H1 (cell line): Measurements from ENCODE around the gene CACNG3. TPM values are rescaled to one million over a fixed set of nuclear protein-coding genes. Genes with fewer than 3 reads are reported as not detected.

ENCODE experiments used
- CTCF ChIA-PET: fragments of 300-600 bp; sonication (Branson Sonifier 250); formaldehyde crosslinking; loops from one replicate; lab custom pipeline; 2021; ENCODE audit not compliant: partially characterized antibody; lab: Charles Lee
- POLR2A ChIA-PET: fragments of 300-600 bp; sonication (Branson Sonifier 250); formaldehyde crosslinking; loops from one replicate; lab custom pipeline; 2021; ENCODE audit warnings: inconsistent platforms; ENCODE audit not compliant: partially characterized antibody; lab: Charles Lee
- DNase-seq, 2 experiments: peaks; one replicate each; pipeline versions ENCODE4 v3.0.0 to v3.0.0-alpha.2; 2010 to 2022; ENCODE audit warnings: low spot score in 2 of 2, low read depth in 1 of 2, mixed read lengths in 1 of 2
- FAIRE-seq: peaks from 2 replicates; lab custom pipeline; 2011; peaks lifted over from hg19 to GRCh38; lab: Jason Lieb, UNC
- H2AFZ ChIP-seq: 2 replicates; pipeline ENCODE4 v1.8.1; 2012; ENCODE audit warnings: low read length, inconsistent platforms
- H2AK5ac ChIP-seq: 2 replicates; pipeline ENCODE4 v1.6.1; 2013; ENCODE audit warnings: low read depth, low read length
- H2BK120ac ChIP-seq: replicated peaks from 2 replicates; pipeline ENCODE3; 2013; ENCODE audit warnings: low read depth, low read length, inconsistent platforms
- H2BK12ac ChIP-seq: 2 replicates; pipeline ENCODE4 v1.6.1; 2013; ENCODE audit warnings: low read depth, low read length
- H2BK15ac ChIP-seq: 2 replicates; pipeline ENCODE4 v1.6.1; 2013; ENCODE audit warnings: low read length
- H2BK20ac ChIP-seq: 2 replicates; pipeline ENCODE4 v1.6.1; 2013; ENCODE audit warnings: low read length
- H2BK5ac ChIP-seq: 2 replicates; pipeline ENCODE4 v1.6.1; 2013; ENCODE audit warnings: low read depth, low read length
- H3K14ac ChIP-seq: 2 replicates; pipeline ENCODE4 v1.6.1; 2013; ENCODE audit warnings: inconsistent platforms; ENCODE audit not compliant: insufficient read length
- H3K18ac ChIP-seq: 2 replicates; pipeline ENCODE4 v1.6.1; 2013; ENCODE audit warnings: low read length; ENCODE audit errors: extremely low read depth
- H3K23ac ChIP-seq: 2 replicates; pipeline ENCODE4 v1.6.1; 2013; ENCODE audit warnings: inconsistent platforms; ENCODE audit not compliant: insufficient read length
- H3K23me2 ChIP-seq: 2 replicates; pipeline ENCODE4 v1.6.1; 2013; ENCODE audit warnings: low read depth, low read length
- H3K27ac ChIP-seq: 2 replicates; pipeline ENCODE4 v1.6.1; 2011; ENCODE audit warnings: low read depth, low read length, inconsistent platforms
- H3K27me3 ChIP-seq, 4 experiments: replicated peaks in 1 of 4; 1 replicate in 1 of 4; 2 replicates in 3 of 4; pipeline versions ENCODE4 v1.6.1 to v1.8.1; 2011 to 2013; ENCODE audit warnings: low read length in 3 of 4, mild to moderate bottlenecking in 3 of 4, inconsistent platforms in 2 of 4, mixed read lengths in 2 of 4, moderate library complexity in 1 of 4; ENCODE audit not compliant: control insufficient read depth in 3 of 4, insufficient read depth in 3 of 4; ENCODE audit errors: extremely low read depth in 1 of 4
- H3K36me3 ChIP-seq, 4 experiments: 2 replicates each; pipeline versions ENCODE4 v1.6.1 to v1.8.1; 2011 to 2013; ENCODE audit warnings: mild to moderate bottlenecking in 4 of 4, low read length in 3 of 4, moderate library complexity in 2 of 4, control low read depth in 1 of 4, inconsistent platforms in 1 of 4; ENCODE audit not compliant: insufficient read depth in 4 of 4, control insufficient read depth in 2 of 4
- H3K4ac ChIP-seq: replicated peaks from 2 replicates; pipeline ENCODE3; 2013; ENCODE audit warnings: low read length, low read depth, mixed read lengths, inconsistent platforms; ENCODE audit not compliant: insufficient read length
- H3K4me1 ChIP-seq, 4 experiments: replicated peaks in 1 of 4; 1 replicate in 1 of 4; 2 replicates in 3 of 4; pipeline versions ENCODE4 v1.6.1 to v1.8.1; 2011 to 2013; ENCODE audit warnings: low read length in 3 of 4, inconsistent platforms in 2 of 4, mixed read lengths in 1 of 4; ENCODE audit not compliant: insufficient read depth in 4 of 4, control insufficient read depth in 3 of 4
- H3K4me2 ChIP-seq, 2 experiments: 2 replicates each; pipeline versions ENCODE4 v1.6.1 to v1.8.1; 2011 to 2013; ENCODE audit warnings: low read depth in 2 of 2, low read length in 2 of 2, control low read depth in 1 of 2, inconsistent platforms in 1 of 2, mild to moderate bottlenecking in 1 of 2; ENCODE audit not compliant: insufficient read depth in 1 of 2
- H3K4me3 ChIP-seq, 4 experiments: fragments of 200-600, 300-600 bp in 1 of 4; sonication (generic), shearing (Covaris generic), sonication (Bioruptor Twin) in 1 of 4; 2 replicates each; pipeline versions ENCODE4 v1.5.1 to v1.8.1; 2011 to 2016; ENCODE audit warnings: low read length in 4 of 4, low read depth in 3 of 4, control low read depth in 2 of 4, inconsistent platforms in 2 of 4, mild to moderate bottlenecking in 2 of 4, mixed read lengths in 1 of 4, moderate library complexity in 1 of 4; ENCODE audit not compliant: insufficient read depth in 2 of 4; ENCODE audit errors: extremely low read depth in 1 of 4
- H3K56ac ChIP-seq: replicated peaks from 2 replicates; pipeline ENCODE3; 2013; ENCODE audit warnings: low read depth, mild to moderate bottlenecking, mixed read lengths, low read length, inconsistent platforms; ENCODE audit not compliant: insufficient read length
- H3K79me1 ChIP-seq: 2 replicates; pipeline ENCODE4 v1.6.1; 2013; ENCODE audit warnings: low read depth, low read length, control low read depth
- H3K79me2 ChIP-seq, 2 experiments: 2 replicates each; pipeline versions ENCODE4 v1.6.1 to v1.8.1; 2012 to 2013; ENCODE audit warnings: low read length in 2 of 2, mild to moderate bottlenecking in 2 of 2, inconsistent platforms in 1 of 2; ENCODE audit not compliant: insufficient read depth in 2 of 2, control insufficient read depth in 1 of 2
- H3K9ac ChIP-seq, 4 experiments: replicated peaks in 1 of 4; 1 replicate in 1 of 4; 2 replicates in 3 of 4; pipeline versions ENCODE4 v1.6.1 to v1.8.1; 2011 to 2013; ENCODE audit warnings: low read depth in 3 of 4, low read length in 3 of 4, control low read depth in 2 of 4, mild to moderate bottlenecking in 2 of 4, moderate library complexity in 2 of 4, inconsistent platforms in 1 of 4; ENCODE audit errors: extremely low read depth in 1 of 4
- H3K9me3 ChIP-seq, 2 experiments: 2 replicates each; pipeline versions ENCODE4 v1.6.1 to v1.8.1; 2012 to 2013; ENCODE audit warnings: mild to moderate bottlenecking in 2 of 2, moderate library complexity in 2 of 2, control low read depth in 1 of 2, inconsistent platforms in 1 of 2, low read depth in 1 of 2, low read length in 1 of 2, mixed read lengths in 1 of 2; ENCODE audit not compliant: insufficient read depth in 2 of 2
- H4K20me1 ChIP-seq, 2 experiments: replicated peaks in 1 of 2; 2 replicates each; pipeline versions ENCODE3 to v1.8.1; 2011 to 2013; ENCODE audit warnings: inconsistent platforms in 2 of 2, low read length in 2 of 2, mild to moderate bottlenecking in 1 of 2; ENCODE audit not compliant: insufficient read depth in 2 of 2, control insufficient read depth in 1 of 2
- H4K5ac ChIP-seq: 2 replicates; pipeline ENCODE4 v1.6.1; 2013; ENCODE audit warnings: low read length, low read depth, mixed read lengths, inconsistent platforms; ENCODE audit not compliant: insufficient read length
- H4K8ac ChIP-seq: 2 replicates; pipeline ENCODE4 v1.8.0; 2013; ENCODE audit warnings: mild to moderate bottlenecking, moderate library complexity, low read length, inconsistent platforms; ENCODE audit not compliant: insufficient read depth; ENCODE audit errors: extremely low read depth
- H4K91ac ChIP-seq: replicated peaks from 2 replicates; pipeline ENCODE3; 2013; ENCODE audit warnings: low read length, mixed read lengths, inconsistent platforms; ENCODE audit not compliant: insufficient read length
- ATF3 ChIP-seq: IDR thresholded peaks from 2 replicates; pipeline ENCODE4 v1.6.1; 2011; ENCODE audit warnings: low read depth, mild to moderate bottlenecking, low read length; ENCODE audit not compliant: insufficient read depth
- JUND ChIP-seq: IDR thresholded peaks from 2 replicates; pipeline ENCODE4 v1.6.1; 2011; ENCODE audit warnings: mild to moderate bottlenecking, improper control_type of control experiment, low read length
- NANOG ChIP-seq: IDR thresholded peaks from 2 replicates; pipeline ENCODE4 v1.6.1; 2011; ENCODE audit warnings: low read length, low read depth, mild to moderate bottlenecking, inconsistent platforms; ENCODE audit not compliant: insufficient read depth, poor library complexity, severe bottlenecking
- RBBP5 ChIP-seq: IDR thresholded peaks from 2 replicates; pipeline ENCODE4 v1.7.1; 2012; ENCODE audit warnings: low read depth, mild to moderate bottlenecking, inconsistent platforms, low read length, moderate library complexity, borderline replicate concordance
- SRF ChIP-seq: IDR thresholded peaks from 2 replicates; pipeline ENCODE4 v1.6.1; 2011; ENCODE audit warnings: mild to moderate bottlenecking, low read depth, low read length, moderate library complexity
- TAF1 ChIP-seq: IDR thresholded peaks from 2 replicates; pipeline ENCODE4 v1.6.1; 2011; ENCODE audit warnings: mild to moderate bottlenecking, low read depth, low read length
- TAF7 ChIP-seq: optimal IDR thresholded peaks from 2 replicates; pipeline ENCODE3; 2011; ENCODE audit warnings: low read depth, mild to moderate bottlenecking, inconsistent platforms, low read length, moderate library complexity, borderline replicate concordance
- WGBS, 2 experiments: shearing (Covaris generic) in 1 of 2; methylation state at CpG; one replicate each; pipeline versions ENCODE4 v1.1.6 to v1.1.7; 2013 to 2015; ENCODE audit warnings: low lambda C conversion rate in 2 of 2, mixed read lengths in 2 of 2, inconsistent platforms in 1 of 2, low coverage in 1 of 2, missing lambda C conversion rate in 1 of 2; ENCODE audit not compliant: insufficient replicate concordance in 2 of 2, insufficient coverage in 1 of 2, insufficient read length in 1 of 2; ENCODE audit errors: extremely low coverage in 1 of 2, missing lambda C conversion rate in 1 of 2; 5-methylcytosine and 5-hydroxymethylcytosine counted together
- polyA plus RNA-seq, 7 experiments: library from polyadenylated mRNA; depleted of rRNA in 3 of 7; stranded (reverse) in 5 of 7; unstranded in 2 of 7; fragments of >200 nt in 5 of 7; fragments of 200-250 nt in 2 of 7; gene quantifications; 1 replicate in 5 of 7; 2 replicates in 1 of 7; 4 replicates in 1 of 7; pipeline versions ENCODE4 v1.2.1 to v1.2.3, GENCODE V29; 2011 to 2013; ENCODE audit warnings: missing spikeins in 2 of 7, mixed read lengths in 2 of 7
- total RNA-seq: library from RNA; stranded (reverse); fragmentation: NEBNext Ultra II Directional; extraction: Animal tissue kit (Norgen Biotek cat#: 25700); gene quantifications from 2 replicates; pipeline ENCODE4 v1.2.1, GENCODE V29; 2021

Gene CACNG3
- total and polyA plus RNA-seq, 2 of the 8 experiments (the other 6 are each of a cell fraction or from before 2014, with no cell fraction given): 0.12 TPM; not detected in 1

- Histone ChIP-seq H3K9me3 (no peaks in the 10 kb centered on the region), H3K56ac (no peak overlapping the region), H3K36me3 (no peaks in the 10 kb centered on the region), H3K14ac (no peak overlapping the region), H2BK20ac (no peak overlapping the region), H3K79me1 (no peaks in the 10 kb centered on the region), H3K27ac (no peak overlapping the region), H2BK12ac (no peak overlapping the region), H3K18ac (no peak overlapping the region), H3K4ac (no peak overlapping the region), H3K27me3 (no peaks in the 10 kb centered on the region), H2AK5ac (no peak overlapping the region), H3K4me2 (no peak overlapping the region), H4K8ac (no peak overlapping the region), H2BK120ac (no peak overlapping the region), H3K79me2 (no peaks in the 10 kb centered on the region), H3K4me3 (no peak overlapping the region), H3K9ac (no peak overlapping the region), H4K5ac (no peak overlapping the region), H3K23me2 (no peaks in the 10 kb centered on the region), H3K4me1 (no peaks in the 10 kb centered on the region), H3K23ac (no peak overlapping the region), H2BK15ac (no peak overlapping the region; the same call in 1 of the 2 replicates), H2AFZ (no peak overlapping the region), H4K91ac (no peak overlapping the region), H4K20me1 (no peaks in the 10 kb centered on the region), H2BK5ac (no peak overlapping the region)
- ChIA-PET CTCF (interaction anchor here (0.8 to 2.2 kb wide), 4 partner anchors 9 to 237 kb away, joined by 3 to 6 read pairs (median 4); no protein-coding TSS in a partner anchor), POLR2A (no interaction called here)
- no peak for FAIRE-seq
- WGBS, 2 experiments: 92% methylated on average over 5 of the region's 5 CpGs; no CpG with 5 or more reads in 1 of the 2 experiments
- TF ChIP-seq ATF3: no peak
- TF ChIP-seq RBBP5: no peak
- TF ChIP-seq JUND: no peak
- TF ChIP-seq NANOG: no peak
- no peak for TF ChIP-seq SRF
- no peak for TF ChIP-seq TAF1
- no peak for TF ChIP-seq TAF7
- no peak for DNase-seq
Measured at GRCh38 chr16:24308200-24308599, 52.1 kb downstream of the CACNG3 start.
